GM12878 (cell line): ENCODE measurements around the gene BMP7. TPM values are rescaled to one million over a fixed set of nuclear protein-coding genes. Genes with fewer than 3 reads are reported as not detected.

Experiments used
- ATAC-seq: fragments of 200-7000 bp; cut with Tn5 transposase; 3 replicates; pipeline ENCODE4 v1.9.1; 2020; ENCODE audit warnings: mild to moderate bottlenecking, moderate library complexity
- BruUV-seq: library from RNA; stranded (reverse); fragments of 400-500 nt; replicated peaks from 2 replicates; lab custom pipeline; 2021; lab: Mats Ljungman, UMichigan
- CTCF ChIA-PET: fragments of 300-600 bp; sonication (Branson Sonifier 250); formaldehyde crosslinking; extraction: SDS; loops from one replicate; lab custom pipeline; 2021; ENCODE audit warnings: inconsistent platforms; lab: Yijun Ruan, JAX
- POLR2A ChIA-PET: fragments of 350-600 bp; formaldehyde crosslinking; extraction: SDS; loops from one replicate; lab custom pipeline; 2021; ENCODE audit warnings: inconsistent platforms; lab: Charles Lee
- RAD21 ChIA-PET: fragments of 300-600 bp; sonication (Branson Sonifier 250); formaldehyde crosslinking; loops from one replicate; lab custom pipeline; 2023; ENCODE audit warnings: antibody characterized with exemption; ENCODE audit not compliant: unreplicated experiment; lab: Charles Lee
- SMC1A ChIA-PET: fragments of 300-600 bp; sonication (Branson Sonifier 250); formaldehyde crosslinking; loops from one replicate; lab custom pipeline; 2023; ENCODE audit not compliant: unreplicated experiment, uncharacterized antibody; lab: Charles Lee
- DNase-seq: peaks from one replicate; pipeline ENCODE4 v3.0.0-alpha.2; 2011; ENCODE audit warnings: low read depth, low spot score
- FAIRE-seq: peaks from 3 replicates; lab custom pipeline; 2011; peaks lifted over from hg19 to GRCh38; lab: Jason Lieb, UNC
- H2AFZ ChIP-seq: 2 replicates; pipeline ENCODE4 v1.6.0; 2011; ENCODE audit warnings: low read depth, low read length, control low read depth; ENCODE audit not compliant: control insufficient read depth
- H3K27ac ChIP-seq: 2 replicates; pipeline ENCODE4 v1.5.1; 2011; ENCODE audit warnings: control low read depth; ENCODE audit not compliant: control insufficient read depth, insufficient read depth
- H3K27me3 ChIP-seq, 2 experiments: replicated peaks in 1 of 2; 2 replicates each; pipeline versions ENCODE4 v1.6.0 to v1.6.1; 2011; ENCODE audit warnings: low read length in 1 of 2; ENCODE audit not compliant: control insufficient read depth in 2 of 2, insufficient read depth in 2 of 2
- H3K36me3 ChIP-seq, 2 experiments: 2 replicates each; pipeline ENCODE4 v1.5.1; 2011; ENCODE audit warnings: low read length in 1 of 2; ENCODE audit not compliant: control insufficient read depth in 2 of 2, insufficient read depth in 2 of 2
- H3K4me1 ChIP-seq: 2 replicates; pipeline ENCODE4 v1.6.1; 2011; ENCODE audit warnings: mild to moderate bottlenecking, low read length, moderate library complexity, mixed read lengths; ENCODE audit not compliant: control insufficient read depth, insufficient read depth
- H3K4me2 ChIP-seq: 2 replicates; pipeline ENCODE4 v1.6.0; 2011; ENCODE audit warnings: control low read depth; ENCODE audit not compliant: control insufficient read depth, insufficient read depth
- H3K4me3 ChIP-seq: fragments of 200-600 bp; sonication (generic); 2 replicates; pipeline ENCODE4 v1.5.1; 2016
- H3K79me2 ChIP-seq: 2 replicates; pipeline ENCODE4 v1.6.0; 2011; ENCODE audit warnings: low read length; ENCODE audit not compliant: control insufficient read depth, insufficient read depth
- H3K9ac ChIP-seq: 2 replicates; pipeline ENCODE4 v1.8.0; 2011; ENCODE audit warnings: low read length, control low read depth, mixed read lengths; ENCODE audit not compliant: control insufficient read depth, insufficient read depth
- H3K9me3 ChIP-seq: replicated peaks from 3 replicates; pipeline ENCODE4 v1.5.1; 2011; ENCODE audit warnings: mild to moderate bottlenecking, low read length; ENCODE audit not compliant: control insufficient read depth, insufficient read depth
- H4K20me1 ChIP-seq: 2 replicates; pipeline ENCODE4 v1.6.0; 2011; ENCODE audit not compliant: control insufficient read depth, insufficient read depth
- GABPA ChIP-seq: IDR thresholded peaks from 2 replicates; pipeline ENCODE4 v1.6.1; 2014; ENCODE audit warnings: antibody characterized with exemption, low read depth, mild to moderate bottlenecking, inconsistent platforms
- HDAC2 ChIP-seq: fragments of 200-600 bp; sonication (generic); IDR thresholded peaks from 2 replicates; pipeline ENCODE4 v1.6.1; 2017
- IKZF2 ChIP-seq, 2 experiments: fragments of 450-650 bp; IDR thresholded peaks; 2 replicates each; pipeline ENCODE4 v1.6.1; 2017; ENCODE audit warnings: mild to moderate bottlenecking in 2 of 2, moderate library complexity in 2 of 2
- MYB ChIP-seq: fragments of 150-350 bp; IDR thresholded peaks from 2 replicates; pipeline ENCODE4 v1.6.1; 2014; ENCODE audit warnings: mild to moderate bottlenecking, low read depth, low read length, borderline replicate concordance
- NFIC ChIP-seq: IDR thresholded peaks from 2 replicates; pipeline ENCODE4 v1.6.1; 2012; ENCODE audit warnings: low read depth, mild to moderate bottlenecking, inconsistent platforms, low read length, moderate library complexity
- POLR2A ChIP-seq: IDR thresholded peaks from 2 replicates; pipeline ENCODE4 v1.6.1; 2011; ENCODE audit warnings: low read depth, mild to moderate bottlenecking, low read length
- POLR2AphosphoS2 ChIP-seq: IDR thresholded peaks from 2 replicates; pipeline ENCODE4 v1.6.1; 2011; ENCODE audit warnings: low read depth, mild to moderate bottlenecking, low read length, improper control_type of control experiment, moderate library complexity
- RFX5 ChIP-seq: IDR thresholded peaks from 2 replicates; pipeline ENCODE4 v1.6.1; 2011; ENCODE audit warnings: low read depth, low read length, improper control_type of control experiment
- TBL1XR1 ChIP-seq: IDR thresholded peaks from 2 replicates; pipeline ENCODE4 v1.6.1; 2012; ENCODE audit warnings: low read depth, low read length, improper control_type of control experiment
- TCF12 ChIP-seq: IDR thresholded peaks from 2 replicates; pipeline ENCODE4 v1.6.1; 2011; ENCODE audit warnings: low read depth, mild to moderate bottlenecking, low read length
- WGBS: methylation state at CpG from one replicate; pipeline ENCODE4 v1.1.6; 2016; ENCODE audit warnings: low lambda C conversion rate; ENCODE audit not compliant: insufficient replicate concordance, insufficient coverage; ENCODE audit errors: missing lambda C conversion rate; 5-methylcytosine and 5-hydroxymethylcytosine counted together
- in situ Hi-C: fragments of 300-500 bp; cut with MboI; formaldehyde crosslinking; loops from 9 replicates; pipeline ENCODE4 v1.14.3; 2018; ENCODE audit warnings: mixed read lengths
- intact Hi-C: fragments of 100-400 bp; cut with micrococcal nuclease; formaldehyde crosslinking; loops from one replicate; pipeline ENCODE4 v1.14.2; 2022; ENCODE audit not compliant: unreplicated experiment
- polyA plus RNA-seq, 11 experiments: library from polyadenylated mRNA; depleted of rRNA in 4 of 11; unstranded in 6 of 11; stranded (reverse) in 5 of 11; fragments of >200 nt; fragmentation: Nextera tagmentation in 4 of 11; fragmentation: Illumina TruSeq in 1 of 11; extraction: Ambion mirVana in 4 of 11; extraction: Trizol in 1 of 11; gene quantifications; 1 replicate in 1 of 11; 2 replicates in 10 of 11; pipeline versions ENCODE4 v1.2.1 to v1.2.3, GENCODE V29; 2011 to 2016; ENCODE audit warnings: inconsistent platforms in 2 of 11, missing spikeins in 2 of 11, low read depth in 1 of 11
- total RNA-seq, 4 experiments: library from RNA; depleted of rRNA in 3 of 4; stranded (reverse); fragments of >200 nt in 3 of 4; fragmentation: Illumina TruSeq in 1 of 4; extraction: Trizol in 1 of 4; gene quantifications; 2 replicates each; pipeline versions ENCODE4 v1.2.1 to v1.2.3, GENCODE V29; 2013 to 2021
- TF ChIP-seq, protein P1 (sequence below): IDR thresholded peaks from 2 replicates; pipeline ENCODE4 v1.6.1; 2012; ENCODE audit warnings: low read length, inconsistent platforms
- TF ChIP-seq, protein P2 (sequence below): fragments of 450-650 bp; IDR thresholded peaks from 2 replicates; pipeline ENCODE4 v1.6.1; 2018; ENCODE audit warnings: borderline replicate concordance, mild to moderate bottlenecking; ENCODE audit not compliant: partially characterized antibody
- TF ChIP-seq, protein P3 (sequence below): fragments of 450-650 bp; IDR thresholded peaks from 2 replicates; pipeline ENCODE4 v1.6.1; 2014; ENCODE audit warnings: mild to moderate bottlenecking
- TF ChIP-seq, protein P4 (sequence below): IDR thresholded peaks from 2 replicates; pipeline ENCODE4 v1.6.1; 2012; ENCODE audit warnings: low read depth, low read length, improper control_type of control experiment

The BMP7 gene
- total and polyA plus RNA-seq, 10 of the 15 experiments (the other 5 are each of a cell fraction or from before 2014, with no cell fraction given): 0.18 to 0.51 (median 0.28) TPM; not detected in 7

DNA sequence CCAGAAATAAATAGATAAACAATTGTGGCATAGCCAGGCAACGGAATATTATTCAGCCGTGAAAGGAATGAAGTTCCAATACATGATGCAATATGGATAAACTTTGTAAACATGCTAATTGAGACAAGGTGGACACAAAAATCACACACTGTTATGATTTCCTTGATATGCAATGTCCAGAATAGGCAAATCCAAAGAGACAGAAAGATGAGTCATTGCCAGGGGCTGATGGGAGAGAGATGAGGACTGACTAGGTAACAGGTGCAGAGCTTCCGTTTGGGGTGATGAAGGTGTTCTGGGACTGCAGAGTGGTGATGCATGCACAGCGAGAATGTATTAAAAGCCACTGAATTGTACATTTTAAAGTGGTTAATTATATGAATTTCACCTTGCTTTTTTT, 32.0 kb upstream of the BMP7 start:
- TF ChIP-seq RFX5 (no peak), TCF12 (no peak), MYB (no peak), GABPA (no peak), IKZF2 (IDR thresholded peaks at IDR 0.05) (no peak), POLR2AphosphoS2 (no peak), HDAC2 (no peak), TBL1XR1 (no peak), NFIC (no peak), POLR2A (no peak)
- TF ChIP-seq, protein P1, sequence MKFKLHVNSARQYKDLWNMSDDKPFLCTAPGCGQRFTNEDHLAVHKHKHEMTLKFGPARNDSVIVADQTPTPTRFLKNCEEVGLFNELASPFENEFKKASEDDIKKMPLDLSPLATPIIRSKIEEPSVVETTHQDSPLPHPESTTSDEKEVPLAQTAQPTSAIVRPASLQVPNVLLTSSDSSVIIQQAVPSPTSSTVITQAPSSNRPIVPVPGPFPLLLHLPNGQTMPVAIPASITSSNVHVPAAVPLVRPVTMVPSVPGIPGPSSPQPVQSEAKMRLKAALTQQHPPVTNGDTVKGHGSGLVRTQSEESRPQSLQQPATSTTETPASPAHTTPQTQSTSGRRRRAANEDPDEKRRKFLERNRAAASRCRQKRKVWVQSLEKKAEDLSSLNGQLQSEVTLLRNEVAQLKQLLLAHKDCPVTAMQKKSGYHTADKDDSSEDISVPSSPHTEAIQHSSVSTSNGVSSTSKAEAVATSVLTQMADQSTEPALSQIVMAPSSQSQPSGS: no peak
- TF ChIP-seq, protein P2, sequence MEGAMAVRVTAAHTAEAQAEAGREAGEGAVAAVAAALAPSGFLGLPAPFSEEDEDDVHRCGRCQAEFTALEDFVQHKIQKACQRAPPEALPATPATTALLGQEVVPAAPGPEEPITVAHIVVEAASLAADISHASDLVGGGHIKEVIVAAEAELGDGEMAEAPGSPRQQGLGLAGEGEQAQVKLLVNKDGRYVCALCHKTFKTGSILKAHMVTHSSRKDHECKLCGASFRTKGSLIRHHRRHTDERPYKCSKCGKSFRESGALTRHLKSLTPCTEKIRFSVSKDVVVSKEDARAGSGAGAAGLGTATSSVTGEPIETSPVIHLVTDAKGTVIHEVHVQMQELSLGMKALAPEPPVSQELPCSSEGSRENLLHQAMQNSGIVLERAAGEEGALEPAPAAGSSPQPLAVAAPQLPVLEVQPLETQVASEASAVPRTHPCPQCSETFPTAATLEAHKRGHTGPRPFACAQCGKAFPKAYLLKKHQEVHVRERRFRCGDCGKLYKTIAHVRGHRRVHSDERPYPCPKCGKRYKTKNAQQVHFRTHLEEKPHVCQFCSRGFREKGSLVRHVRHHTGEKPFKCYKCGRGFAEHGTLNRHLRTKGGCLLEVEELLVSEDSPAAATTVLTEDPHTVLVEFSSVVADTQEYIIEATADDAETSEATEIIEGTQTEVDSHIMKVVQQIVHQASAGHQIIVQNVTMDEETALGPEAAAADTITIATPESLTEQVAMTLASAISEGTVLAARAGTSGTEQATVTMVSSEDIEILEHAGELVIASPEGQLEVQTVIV: no peak
- TF ChIP-seq, protein P3, sequence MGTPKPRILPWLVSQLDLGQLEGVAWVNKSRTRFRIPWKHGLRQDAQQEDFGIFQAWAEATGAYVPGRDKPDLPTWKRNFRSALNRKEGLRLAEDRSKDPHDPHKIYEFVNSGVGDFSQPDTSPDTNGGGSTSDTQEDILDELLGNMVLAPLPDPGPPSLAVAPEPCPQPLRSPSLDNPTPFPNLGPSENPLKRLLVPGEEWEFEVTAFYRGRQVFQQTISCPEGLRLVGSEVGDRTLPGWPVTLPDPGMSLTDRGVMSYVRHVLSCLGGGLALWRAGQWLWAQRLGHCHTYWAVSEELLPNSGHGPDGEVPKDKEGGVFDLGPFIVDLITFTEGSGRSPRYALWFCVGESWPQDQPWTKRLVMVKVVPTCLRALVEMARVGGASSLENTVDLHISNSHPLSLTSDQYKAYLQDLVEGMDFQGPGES: no peak
- TF ChIP-seq, protein P4, sequence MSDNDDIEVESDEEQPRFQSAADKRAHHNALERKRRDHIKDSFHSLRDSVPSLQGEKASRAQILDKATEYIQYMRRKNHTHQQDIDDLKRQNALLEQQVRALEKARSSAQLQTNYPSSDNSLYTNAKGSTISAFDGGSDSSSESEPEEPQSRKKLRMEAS: no peak
- TF ChIP-seq, all 136 proteins: peak for 0
- no peak overlapping the region for H3K4me3 ChIP-seq
- WGBS: 30% methylated on average over 4 of the region's 4 CpGs
- FAIRE-seq (no peak), DNase-seq (no peak), ATAC-seq (no peak)
- CTCF ChIA-PET: interaction anchor here (1.6 kb wide), 1 partner anchor 48 kb away, joined by 4 read pairs; no protein-coding TSS in a partner anchor
- H4K20me1 ChIP-seq: no peaks in the 10 kb centered on the region
- peaks cover 0 to 3% of the 10 kb centered on the region in 2 experiments; a peak in 2 of 4 replicates for H3K27me3 ChIP-seq
- no peaks in the 10 kb centered on the region; the same call in 2 of the 3 replicates for H3K9me3 ChIP-seq
- SMC1A ChIA-PET: no interaction called here
- intact Hi-C loops: no loop called here
- no peak overlapping the region for H3K9ac ChIP-seq
- no peaks in the 10 kb centered on the region; a peak in 1 of 4 replicates for H3K36me3 ChIP-seq
- in situ Hi-C loops: no loop called here
- no TSS peak for BruUV-seq
- H3K79me2 ChIP-seq: no peaks in the 10 kb centered on the region
- POLR2A ChIA-PET: no interaction called here
- no peak overlapping the region for H3K27ac ChIP-seq
- no peak overlapping the region for H2AFZ ChIP-seq
- no peak overlapping the region for H3K4me2 ChIP-seq
- RAD21 ChIA-PET: interaction anchor here (0.5 kb wide), 1 partner anchor 201 kb away, joined by 4 read pairs; no protein-coding TSS in a partner anchor
- H3K4me1 ChIP-seq: no peaks in the 10 kb centered on the region
